HEK293 (cell line): Measurements from ENCODE around the gene ARPC5.

Source experiments
- CTCF ChIA-PET: fragments of 350-600 bp; formaldehyde crosslinking; extraction: SDS; loops from one replicate; lab custom pipeline; 2021; ENCODE audit warnings: antibody characterized with exemption; lab: Yijun Ruan, JAX
- POLR2A ChIA-PET: fragments of 300-600 bp; formaldehyde crosslinking; extraction: SDS; loops from one replicate; lab custom pipeline; 2020; ENCODE audit warnings: antibody characterized with exemption, inconsistent platforms; lab: Yijun Ruan, JAX
- H3K27ac ChIP-seq: fragments of 200-500 bp; sonication (Bioruptor generic); 2 replicates; pipeline ENCODE4 v1.5.1; 2014; ENCODE audit warnings: low read depth, low read length, control low read depth, inconsistent platforms; ENCODE audit errors: extremely low read depth
- H3K36me3 ChIP-seq, 2 experiments: fragments of 200-500 bp in 1 of 2; sonication (Bioruptor generic) in 1 of 2; 1 replicate in 1 of 2; 2 replicates in 1 of 2; pipeline ENCODE4 v1.5.1; 2014 to 2017; ENCODE audit warnings: inconsistent platforms in 2 of 2, low read length in 2 of 2; ENCODE audit not compliant: control insufficient read depth in 2 of 2, insufficient read depth in 1 of 2
- H3K4me1 ChIP-seq: fragments of 200-500 bp; sonication (Bioruptor generic); 2 replicates; pipeline ENCODE4 v1.5.1; 2014; ENCODE audit warnings: mild to moderate bottlenecking, low read length, inconsistent platforms; ENCODE audit not compliant: control insufficient read depth, insufficient read depth
- H3K4me3 ChIP-seq: 2 replicates; pipeline ENCODE4 v1.5.1; 2011; ENCODE audit warnings: low read depth, mild to moderate bottlenecking, control low read depth, low read length, moderate library complexity
- H3K9me3 ChIP-seq: fragments of 200-500 bp; sonication (Bioruptor generic); 2 replicates; pipeline ENCODE4 v1.5.1; 2014; ENCODE audit warnings: low read depth, low read length, inconsistent platforms; ENCODE audit not compliant: control insufficient read depth, insufficient read depth
- BCL11A ChIP-seq: fragments of 450-650 bp; formaldehyde crosslinking; IDR thresholded peaks from 2 replicates; pipeline ENCODE4 v1.5.1; 2016; ENCODE audit warnings: low read depth, missing biosample characterization, missing genetic modification characterization
- GFI1B ChIP-seq: fragments of 450-650 bp; formaldehyde crosslinking; IDR thresholded peaks from 2 replicates; pipeline ENCODE4 v1.5.1; 2016; ENCODE audit warnings: missing biosample characterization, missing genetic modification characterization
- PBX3 ChIP-seq: sonication (generic); formaldehyde crosslinking; IDR thresholded peaks from 2 replicates; pipeline ENCODE4 v1.8.1; 2022; ENCODE audit warnings: mild to moderate bottlenecking, moderate library complexity, missing genetic modification reagents
- SCRT2 ChIP-seq: fragments of 450-650 bp; formaldehyde crosslinking; IDR thresholded peaks from 2 replicates; pipeline ENCODE4 v1.5.1; 2016; ENCODE audit warnings: missing biosample characterization, missing genetic modification characterization
- ZBTB20 ChIP-seq: fragments of 450-650 bp; formaldehyde crosslinking; IDR thresholded peaks from 2 replicates; pipeline ENCODE4 v1.5.1; 2016; ENCODE audit warnings: missing biosample characterization, missing genetic modification characterization
- ZNF18 ChIP-seq: fragments of 450-650 bp; formaldehyde crosslinking; IDR thresholded peaks from 2 replicates; pipeline ENCODE4 v1.5.1; 2016; ENCODE audit warnings: missing biosample characterization, missing genetic modification characterization
- ZNF184 ChIP-seq: fragments of 450-650 bp; IDR thresholded peaks from 2 replicates; pipeline ENCODE4 v1.5.1; 2018; ENCODE audit warnings: missing biosample characterization, mild to moderate bottlenecking, missing genetic modification characterization
- ZNF221 ChIP-seq: fragments of 450-650 bp; formaldehyde crosslinking; IDR thresholded peaks from 2 replicates; pipeline ENCODE4 v1.5.1; 2017; ENCODE audit warnings: missing biosample characterization, missing genetic modification characterization, borderline replicate concordance
- ZNF26 ChIP-seq: fragments of 450-650 bp; formaldehyde crosslinking; IDR thresholded peaks from 2 replicates; pipeline ENCODE4 v1.5.1; 2016; ENCODE audit warnings: missing biosample characterization, missing genetic modification characterization
- ZNF266 ChIP-seq: fragments of 450-650 bp; formaldehyde crosslinking; IDR thresholded peaks from 2 replicates; pipeline ENCODE4 v1.5.1; 2016; ENCODE audit warnings: missing biosample characterization, missing genetic modification characterization, low read depth
- ZNF48 ChIP-seq: fragments of 450-650 bp; formaldehyde crosslinking; IDR thresholded peaks from 2 replicates; pipeline ENCODE4 v1.5.1; 2016; ENCODE audit warnings: missing biosample characterization, missing genetic modification characterization
- ZNF610 ChIP-seq: fragments of 450-650 bp; formaldehyde crosslinking; IDR thresholded peaks from 2 replicates; pipeline ENCODE4 v1.5.1; 2016; ENCODE audit warnings: missing biosample characterization, missing genetic modification characterization, borderline replicate concordance
- ZNF658 ChIP-seq: fragments of 450-650 bp; formaldehyde crosslinking; IDR thresholded peaks from 2 replicates; pipeline ENCODE4; 2016; ENCODE audit warnings: missing biosample characterization, missing genetic modification characterization
- ZNF670 ChIP-seq: fragments of 450-650 bp; formaldehyde crosslinking; IDR thresholded peaks from 2 replicates; pipeline ENCODE4 v1.5.1; 2016; ENCODE audit warnings: missing biosample characterization, missing genetic modification characterization, low read depth
- ZNF843 ChIP-seq: fragments of 450-650 bp; formaldehyde crosslinking; IDR thresholded peaks from 2 replicates; pipeline ENCODE4 v1.5.1; 2016; ENCODE audit warnings: missing biosample characterization, missing genetic modification characterization
- TF ChIP-seq, protein P1 (sequence below): fragments of 450-650 bp; formaldehyde crosslinking; IDR thresholded peaks from 2 replicates; pipeline ENCODE4 v1.5.1; 2016; ENCODE audit warnings: missing biosample characterization, missing genetic modification characterization
- TF ChIP-seq, protein P2 (sequence below): fragments of 450-650 bp; formaldehyde crosslinking; IDR thresholded peaks from 2 replicates; pipeline ENCODE4 v1.5.1; 2016; ENCODE audit warnings: missing biosample characterization, missing genetic modification characterization

Gene ARPC5

GRCh38 chr1:183597656-183598347 is 37.8 kb downstream of the ARPC5 start:
- POLR2A ChIA-PET = no interaction called here
- H3K9me3 ChIP-seq = no peaks in the 10 kb centered on the region
- CTCF ChIA-PET = interaction anchor here (0.8 kb wide), 1 partner anchor 18 kb away, joined by 3 read pairs; no protein-coding TSS in a partner anchor

GRCh38 chr1:183596500-183596899 is 39.1 kb downstream of the ARPC5 start:
- TF ChIP-seq SCRT2 (no peak), ZNF48 (tag by site-specific recombination) (no peak), ZNF610 (tag by site-specific recombination) (no peak), ZNF670 (tag by site-specific recombination) (no peak), ZNF266 (tag by site-specific recombination) (no peak), ZBTB20 (tag by site-specific recombination) (no peak), ZNF658 (tag by site-specific recombination) (no peak), ZNF26 (tag by site-specific recombination) (no peak), GFI1B (tag by site-specific recombination) (no peak)
- TF ChIP-seq, protein P1, sequence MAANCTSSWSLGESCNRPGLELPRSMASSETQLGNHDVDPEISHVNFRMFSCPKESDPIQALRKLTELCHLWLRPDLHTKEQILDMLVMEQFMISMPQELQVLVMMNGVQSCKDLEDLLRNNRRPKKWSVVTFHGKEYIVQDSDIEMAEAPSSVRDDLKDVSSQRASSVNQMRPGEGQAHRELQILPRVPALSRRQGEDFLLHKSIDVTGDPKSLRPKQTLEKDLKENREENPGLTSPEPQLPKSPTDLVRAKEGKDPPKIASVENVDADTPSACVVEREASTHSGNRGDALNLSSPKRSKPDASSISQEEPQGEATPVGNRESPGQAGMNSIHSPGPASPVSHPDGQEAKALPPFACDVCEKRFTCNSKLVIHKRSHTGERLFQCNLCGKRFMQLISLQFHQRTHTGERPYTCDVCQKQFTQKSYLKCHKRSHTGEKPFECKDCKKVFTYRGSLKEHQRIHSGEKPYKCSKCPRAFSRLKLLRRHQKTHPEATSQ = no peak
- H3K4me3 ChIP-seq = no peak overlapping the region
- H3K9me3 ChIP-seq = no peaks in the 10 kb centered on the region
- H3K36me3 ChIP-seq = no peaks in the 10 kb centered on the region
- POLR2A ChIA-PET = no interaction called here
- no peak overlapping the region for H3K27ac ChIP-seq
- CTCF ChIA-PET = no interaction called here
- no peaks in the 10 kb centered on the region for H3K4me1 ChIP-seq

More at GRCh38 chr1:183597656-183598347, 37.8 kb downstream of the ARPC5 start:
- H3K27ac ChIP-seq = no peak overlapping the region
- no peaks in the 10 kb centered on the region for H3K36me3 ChIP-seq
- TF ChIP-seq, protein P2, sequence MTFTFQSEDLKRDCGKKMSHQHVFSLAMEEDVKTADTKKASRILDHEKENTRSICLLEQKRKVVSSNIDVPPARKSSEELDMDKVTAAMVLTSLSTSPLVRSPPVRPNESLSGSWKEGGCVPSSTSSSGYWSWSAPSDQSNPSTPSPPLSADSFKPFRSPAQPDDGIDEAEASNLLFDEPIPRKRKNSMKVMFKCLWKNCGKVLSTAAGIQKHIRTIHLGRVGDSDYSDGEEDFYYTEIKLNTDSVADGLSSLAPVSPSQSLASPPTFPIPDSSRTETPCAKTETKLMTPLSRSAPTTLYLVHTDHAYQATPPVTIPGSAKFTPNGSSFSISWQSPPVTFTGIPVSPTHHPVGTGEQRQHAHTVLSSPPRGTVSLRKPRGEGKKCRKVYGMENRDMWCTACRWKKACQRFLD = no peak
- TF ChIP-seq ZNF843 (tag by site-specific recombination) (no peak), PBX3 (CRISPR knock-in tag) (no peak), ZNF18 (tag by site-specific recombination) (no peak), ZNF221 (tag by site-specific recombination) (no peak), ZNF184 (no peak), BCL11A (tag by site-specific recombination) (no peak)
- no peak overlapping the region for H3K4me3 ChIP-seq
- no peaks in the 10 kb centered on the region for H3K4me1 ChIP-seq
